KMS-11 (cell line): Measurements from ENCODE around the gene MBNL1.

Experiments
- H2AFZ ChIP-seq: fragments of 200-600 bp; sonication (generic); 2 replicates; pipeline ENCODE4 v1.6.1; 2016; ENCODE audit warnings: antibody characterized with exemption, mixed run types, low read depth
- H3K27ac ChIP-seq: fragments of 200-600 bp; sonication (generic); 2 replicates; pipeline ENCODE4 v1.6.1; 2016; ENCODE audit warnings: mild to moderate bottlenecking, mixed run types
- H3K27me3 ChIP-seq: fragments of 200-600 bp; sonication (generic); 2 replicates; pipeline ENCODE4 v1.6.1; 2017; ENCODE audit warnings: mild to moderate bottlenecking, low read depth, mixed run types, moderate library complexity; ENCODE audit not compliant: insufficient read depth
- H3K36me3 ChIP-seq: fragments of 200-600 bp; sonication (generic); 2 replicates; pipeline ENCODE4 v1.6.1; 2017; ENCODE audit warnings: mild to moderate bottlenecking, mixed run types; ENCODE audit not compliant: insufficient read depth
- H3K4me1 ChIP-seq: fragments of 200-600 bp; sonication (generic); 2 replicates; pipeline ENCODE4 v1.6.1; 2016; ENCODE audit warnings: mild to moderate bottlenecking, low read depth, mixed run types; ENCODE audit not compliant: poor library complexity, severe bottlenecking
- H3K4me2 ChIP-seq: fragments of 200-600 bp; sonication (generic); 2 replicates; pipeline ENCODE4 v1.7.0; 2016; ENCODE audit warnings: mild to moderate bottlenecking, mixed run types
- H3K4me3 ChIP-seq: fragments of 200-600 bp; sonication (generic); IDR thresholded peaks from 2 replicates; pipeline ENCODE4 v1.6.1; 2017; ENCODE audit warnings: low read depth, low read length, mixed read lengths; ENCODE audit not compliant: insufficient read depth
- H3K79me2 ChIP-seq: fragments of 200-600 bp; sonication (generic); 2 replicates; pipeline ENCODE4 v1.6.1; 2016; ENCODE audit warnings: low read depth, mixed run types; ENCODE audit not compliant: insufficient read depth
- H3K9ac ChIP-seq: fragments of 200-600 bp; sonication (generic); 2 replicates; pipeline ENCODE4 v1.6.1; 2016; ENCODE audit warnings: mild to moderate bottlenecking, mixed run types
- H4K20me1 ChIP-seq: fragments of 200-600 bp; sonication (generic); 2 replicates; pipeline ENCODE4 v1.6.1; 2016; ENCODE audit warnings: mild to moderate bottlenecking, mixed run types; ENCODE audit not compliant: insufficient read depth
- TF ChIP-seq, protein P1 (sequence below): fragments of 200-600 bp; sonication (generic); conservative IDR thresholded peaks from 2 replicates; pipeline ENCODE4 v1.6.1; 2017; ENCODE audit warnings: low read depth, mild to moderate bottlenecking, antibody characterized with exemption, low read length, moderate library complexity, mixed read lengths

The MBNL1 gene

DNA sequence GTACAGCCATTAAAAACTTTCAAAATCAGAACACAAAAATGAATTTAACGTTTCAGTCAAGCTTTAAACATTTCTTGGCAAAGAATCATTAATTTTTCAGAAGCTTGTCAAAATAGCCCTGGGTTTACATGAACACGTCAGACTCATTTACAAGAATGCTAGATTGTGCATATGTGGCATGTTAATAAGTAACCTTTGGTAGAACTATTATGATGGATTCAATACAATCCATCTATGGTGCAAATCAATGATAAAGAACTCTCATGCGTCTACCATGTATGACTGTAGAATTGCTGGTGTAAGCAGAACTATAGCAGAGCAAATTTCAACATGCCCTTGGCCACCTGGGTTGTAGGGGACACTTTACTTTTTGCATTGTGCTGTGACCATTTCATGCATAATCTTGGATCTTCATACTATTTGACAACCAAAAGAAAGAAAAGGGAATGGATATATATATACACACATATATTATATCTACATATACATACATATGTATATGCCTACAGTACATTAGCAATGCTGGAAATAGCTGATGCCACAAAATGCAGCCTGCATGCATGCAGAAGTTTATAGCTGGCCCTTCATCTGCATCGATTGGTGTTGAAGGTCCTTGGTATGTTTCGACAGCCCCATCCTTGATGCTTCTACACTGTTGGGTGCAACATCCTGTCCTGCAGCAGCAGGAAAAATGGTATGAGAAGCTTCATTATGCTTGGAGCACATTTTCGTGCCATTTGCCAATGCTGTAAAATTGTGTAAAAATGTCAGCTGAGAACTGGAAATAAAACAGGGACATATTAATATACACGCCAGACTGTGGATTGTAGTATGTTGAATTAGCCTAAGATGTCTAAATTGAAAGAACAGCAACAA is 189.0 kb downstream of the MBNL1 start:
- no peak overlapping the region for H2AFZ ChIP-seq
- no peak overlapping the region for H3K27ac ChIP-seq
- peaks cover 52% of the 10 kb centered on the region for H3K4me1 ChIP-seq
- H3K9ac ChIP-seq: no peak overlapping the region
- no peak overlapping the region for H3K4me2 ChIP-seq
- TF ChIP-seq, protein P1, sequence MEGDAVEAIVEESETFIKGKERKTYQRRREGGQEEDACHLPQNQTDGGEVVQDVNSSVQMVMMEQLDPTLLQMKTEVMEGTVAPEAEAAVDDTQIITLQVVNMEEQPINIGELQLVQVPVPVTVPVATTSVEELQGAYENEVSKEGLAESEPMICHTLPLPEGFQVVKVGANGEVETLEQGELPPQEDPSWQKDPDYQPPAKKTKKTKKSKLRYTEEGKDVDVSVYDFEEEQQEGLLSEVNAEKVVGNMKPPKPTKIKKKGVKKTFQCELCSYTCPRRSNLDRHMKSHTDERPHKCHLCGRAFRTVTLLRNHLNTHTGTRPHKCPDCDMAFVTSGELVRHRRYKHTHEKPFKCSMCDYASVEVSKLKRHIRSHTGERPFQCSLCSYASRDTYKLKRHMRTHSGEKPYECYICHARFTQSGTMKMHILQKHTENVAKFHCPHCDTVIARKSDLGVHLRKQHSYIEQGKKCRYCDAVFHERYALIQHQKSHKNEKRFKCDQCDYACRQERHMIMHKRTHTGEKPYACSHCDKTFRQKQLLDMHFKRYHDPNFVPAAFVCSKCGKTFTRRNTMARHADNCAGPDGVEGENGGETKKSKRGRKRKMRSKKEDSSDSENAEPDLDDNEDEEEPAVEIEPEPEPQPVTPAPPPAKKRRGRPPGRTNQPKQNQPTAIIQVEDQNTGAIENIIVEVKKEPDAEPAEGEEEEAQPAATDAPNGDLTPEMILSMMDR: no peak
- H3K27me3 ChIP-seq: no peaks in the 10 kb centered on the region
- peaks cover 41% of the 10 kb centered on the region; the same call in 1 of the 2 replicates for H4K20me1 ChIP-seq
- H3K4me3 ChIP-seq: no peak overlapping the region
- H3K36me3 ChIP-seq: peaks cover 23% of the 10 kb centered on the region; the same call in 1 of the 2 replicates
- H3K79me2 ChIP-seq: peaks cover 43% of the 10 kb centered on the region

DNA sequence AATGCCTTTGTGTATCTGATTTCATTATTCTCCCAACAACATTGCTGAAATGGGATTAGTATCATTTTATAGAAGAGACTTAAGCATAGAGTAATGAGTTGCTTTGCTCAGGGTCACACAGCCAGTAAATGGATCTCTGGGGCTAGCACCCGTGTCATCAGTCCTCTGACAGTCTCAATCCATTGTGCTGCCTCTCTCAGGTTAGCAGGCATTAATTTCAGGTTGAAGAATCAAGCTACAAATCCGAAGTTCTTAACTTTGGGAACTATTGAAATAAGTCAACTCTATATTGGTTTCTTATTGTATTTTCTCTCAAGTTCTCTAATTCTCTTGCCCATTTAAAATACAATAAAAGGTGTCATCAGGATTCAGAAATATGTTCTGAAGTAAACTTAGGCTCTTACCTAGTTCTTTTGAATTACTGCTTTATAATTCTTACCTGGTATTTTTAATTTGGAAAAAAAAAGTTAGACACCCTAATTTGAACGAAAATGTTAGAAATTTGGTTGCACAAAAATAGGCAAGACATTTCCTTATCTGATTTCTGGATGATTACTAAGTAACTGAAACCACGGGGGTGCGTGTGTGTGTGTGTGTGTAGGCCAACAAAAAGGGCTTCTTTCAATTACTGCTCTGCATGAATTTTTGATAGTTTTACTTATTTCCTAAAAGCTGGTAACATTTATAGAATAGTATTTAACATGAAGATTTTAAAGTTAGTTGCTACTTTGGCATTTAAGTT is 189.8 kb downstream of the MBNL1 start:
- H3K36me3 ChIP-seq: peaks cover 26% of the 10 kb centered on the region; the same call in 1 of the 2 replicates
- no peaks in the 10 kb centered on the region for H3K27me3 ChIP-seq
- peaks cover 34% of the 10 kb centered on the region; the same call in 1 of the 2 replicates for H4K20me1 ChIP-seq
- no peak overlapping the region for H2AFZ ChIP-seq
- TF ChIP-seq, protein P1: no peak
- no peak overlapping the region for H3K9ac ChIP-seq
- peaks cover 51% of the 10 kb centered on the region for H3K4me1 ChIP-seq
- no peak overlapping the region for H3K4me3 ChIP-seq
- H3K27ac ChIP-seq: no peak overlapping the region
- no peak overlapping the region for H3K4me2 ChIP-seq
- H3K79me2 ChIP-seq: peaks cover 36% of the 10 kb centered on the region

DNA sequence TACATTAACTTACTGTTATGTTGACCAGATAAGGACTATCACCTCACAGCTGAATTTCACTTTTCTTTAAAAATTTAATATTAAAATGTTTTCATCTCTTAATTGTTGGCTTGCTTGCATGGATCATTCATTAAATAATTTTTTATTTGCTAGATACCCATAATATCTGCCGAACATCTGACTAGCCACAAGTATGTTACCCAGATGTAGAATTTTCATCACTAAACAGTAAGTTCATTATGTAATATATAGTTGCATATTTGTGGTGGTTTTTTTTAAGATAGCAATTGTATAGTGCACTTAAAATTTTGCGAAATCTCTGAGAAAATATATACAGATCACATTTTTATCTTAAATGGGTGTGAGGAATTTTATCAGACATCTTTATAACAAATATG is 190.4 kb downstream of the MBNL1 start:
- H3K36me3 ChIP-seq: peaks cover 26% of the 10 kb centered on the region; the same call in 1 of the 2 replicates
- TF ChIP-seq, protein P1: no peak

DNA sequence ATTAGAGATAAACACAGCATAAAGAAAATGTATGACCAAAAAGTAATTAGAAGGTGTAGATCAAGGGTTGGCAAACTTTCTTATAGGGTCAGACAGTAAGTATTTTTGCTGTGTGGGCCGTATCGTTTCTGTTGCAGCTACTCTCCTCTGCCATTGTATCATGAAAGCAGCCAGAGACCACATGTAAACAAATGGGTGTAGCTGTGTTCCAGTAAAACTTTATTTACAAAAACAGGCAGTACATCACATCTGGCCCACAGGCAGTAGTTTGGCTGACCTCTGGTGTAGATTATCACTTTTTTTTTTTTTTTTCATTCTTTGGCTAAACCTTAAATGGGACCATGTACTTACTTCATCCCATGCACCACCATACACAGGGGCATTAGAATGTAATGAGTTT is 190.8 kb downstream of the MBNL1 start:
- no peak overlapping the region for H3K9ac ChIP-seq
- peaks cover 26% of the 10 kb centered on the region; the same call in 1 of the 2 replicates for H3K79me2 ChIP-seq
- H3K27ac ChIP-seq: no peak overlapping the region
- H4K20me1 ChIP-seq: peaks cover 25% of the 10 kb centered on the region; the same call in 1 of the 2 replicates
- H3K4me3 ChIP-seq: no peak overlapping the region
- no peak overlapping the region for H2AFZ ChIP-seq
- H3K4me2 ChIP-seq: no peak overlapping the region
- TF ChIP-seq, protein P1: no peak
- no peaks in the 10 kb centered on the region for H3K27me3 ChIP-seq
- peaks cover 26% of the 10 kb centered on the region; the same call in 1 of the 2 replicates for H3K36me3 ChIP-seq
- peaks cover 44% of the 10 kb centered on the region for H3K4me1 ChIP-seq

More for the DNA sequence above, 190.4 kb downstream of the MBNL1 start:
- Histone ChIP-seq H3K27ac (no peak overlapping the region), H3K4me1 (peaks cover 45% of the 10 kb centered on the region), H3K79me2 (peaks cover 30% of the 10 kb centered on the region; the same call in 1 of the 2 replicates), H3K9ac (no peak overlapping the region), H4K20me1 (peaks cover 30% of the 10 kb centered on the region; the same call in 1 of the 2 replicates), H3K4me2 (no peak overlapping the region), H3K27me3 (no peaks in the 10 kb centered on the region), H3K4me3 (no peak overlapping the region), H2AFZ (no peak overlapping the region)
